Aorta (tissue), 5 donors: ENCODE measurements around the gene GSN. TPM values are rescaled to one million over a fixed set of nuclear protein-coding genes. Genes with fewer than 3 reads are reported as not detected.

ENCODE experiments used
- ATAC-seq: fragments of 200-7000 bp; cut with Tn5 transposase; one replicate; pipeline ENCODE4 v1.9.1; 2022; ENCODE audit warnings: moderate library complexity; ENCODE audit not compliant: low FRiP score
- DNase-seq, 2 donors: peaks; one replicate each; pipeline ENCODE4 v3.0.0-alpha.2; 2020
- H3K27ac ChIP-seq, 2 donors: one replicate each; pipeline ENCODE4 v1.5.1; 2013; ENCODE audit warnings: low read length in 2 of 2, mild to moderate bottlenecking in 2 of 2, moderate library complexity in 2 of 2, control low read depth in 1 of 2, inconsistent platforms in 1 of 2, low read depth in 1 of 2
- H3K27me3 ChIP-seq, 2 donors: one replicate each; pipeline ENCODE4 v1.6.1; 2013; ENCODE audit warnings: control low read depth in 1 of 2, low read length in 1 of 2, mild to moderate bottlenecking in 1 of 2, moderate library complexity in 1 of 2; ENCODE audit not compliant: insufficient read depth in 2 of 2, control insufficient read depth in 1 of 2
- H3K36me3 ChIP-seq, 2 donors: one replicate each; pipeline ENCODE4 v1.6.1; 2013; ENCODE audit warnings: control low read depth in 1 of 2, low read length in 1 of 2, mild to moderate bottlenecking in 1 of 2; ENCODE audit not compliant: insufficient read depth in 2 of 2, control insufficient read depth in 1 of 2
- H3K4me1 ChIP-seq, 2 donors: one replicate each; pipeline ENCODE4 v1.6.1; 2013; ENCODE audit warnings: low read length in 2 of 2, control low read depth in 1 of 2, mild to moderate bottlenecking in 1 of 2, moderate library complexity in 1 of 2; ENCODE audit not compliant: insufficient read depth in 2 of 2, control insufficient read depth in 1 of 2
- H3K4me3 ChIP-seq, 2 donors: one replicate each; pipeline ENCODE4 v1.5.1; 2013; ENCODE audit warnings: low read length in 2 of 2, control low read depth in 1 of 2, mild to moderate bottlenecking in 1 of 2
- H3K9me3 ChIP-seq: one replicate; pipeline ENCODE4 v1.6.1; 2013; ENCODE audit warnings: mild to moderate bottlenecking, low read length; ENCODE audit not compliant: control insufficient read depth
- WGBS, 2 donors: extraction: QIAGEN DNeasy Blood & Tissue Kit; methylation state at CpG; one replicate each; pipeline ENCODE4 v1.1.7; 2013; 5-methylcytosine and 5-hydroxymethylcytosine counted together
- intact Hi-C, 2 donors: fragments of 100-400 bp; cut with DNase I; formaldehyde crosslinking; loops; one replicate each; pipeline versions ENCODE4 v1.14.2 to v1.15.0; 2022
- long read RNA-seq, 2 donors: library from polyadenylated mRNA; unstranded; transcript quantifications; one replicate each; pipeline ENCODE4 v2.0.0, GENCODE V29; 2020 to 2021
- polyA plus RNA-seq, 2 donors: library from polyadenylated mRNA; stranded (reverse); fragments of 200-250 nt; gene quantifications; one replicate each; pipeline ENCODE4 v1.2.3, GENCODE V29; 2013
- total RNA-seq, 2 donors: library from RNA; stranded (reverse); fragmentation: NEBNext Ultra II Directional; extraction: Animal tissue kit (Norgen Biotek cat#: 25700); gene quantifications; one replicate each; pipeline ENCODE4 v1.2.1, GENCODE V29; 2021
- donor health status: healthy with polysubstance abuse.
- donor health status: Bipolar disorder and iron deficiency.
- donor health status: DM: no; HTN: no; CAD: no.
- donor health status: DM: no; HTN: no; CAD: no.
- donor health status: DM: yes; HTN: yes; CAD: no.

GSN gene
- 1,000 to 10,000 TPM in 1 of 2 donors, 100 to 1,000 TPM in 1; 922 to 2,469 TPM for total RNA-seq
- 1,000 to 10,000 TPM in 1 of 2 donors, 100 to 1,000 TPM in 1; 451 to 1,099 TPM for polyA plus RNA-seq
- long read RNA-seq, donor 1, transcript GSN-203 (19 exons, 2,664 nt), result minor isoform, 162 of 6,247 reads
- long read RNA-seq, donor 1, transcript GSN-204 (17 exons, 2,657 nt), result major isoform, 1,139 of 6,247 reads
- long read RNA-seq, donor 1, transcript GSN-209 (19 exons, 2,702 nt), result minor isoform, 20 of 6,247 reads
- long read RNA-seq, donor 1, transcript GSN-206 (17 exons, 2,311 nt), result minor isoform, 22 of 6,247 reads
- long read RNA-seq, donor 1, partial matches to known transcripts, result 1,493 of 6,247 reads
- long read RNA-seq, donor 1, other reads (novel, unspliced or antisense), result 3,404 of 6,247 reads
- long read RNA-seq, donor 2, transcript GSN-204 (17 exons, 2,657 nt), result major isoform, 4,095 of 5,661 reads
- long read RNA-seq, donor 2, transcript GSN-203 (19 exons, 2,664 nt), result minor isoform, 24 of 5,661 reads
- long read RNA-seq, donor 2, partial matches to known transcripts, result 854 of 5,661 reads
- long read RNA-seq, donor 2, other reads (novel, unspliced or antisense), result 677 of 5,661 reads

DNA sequence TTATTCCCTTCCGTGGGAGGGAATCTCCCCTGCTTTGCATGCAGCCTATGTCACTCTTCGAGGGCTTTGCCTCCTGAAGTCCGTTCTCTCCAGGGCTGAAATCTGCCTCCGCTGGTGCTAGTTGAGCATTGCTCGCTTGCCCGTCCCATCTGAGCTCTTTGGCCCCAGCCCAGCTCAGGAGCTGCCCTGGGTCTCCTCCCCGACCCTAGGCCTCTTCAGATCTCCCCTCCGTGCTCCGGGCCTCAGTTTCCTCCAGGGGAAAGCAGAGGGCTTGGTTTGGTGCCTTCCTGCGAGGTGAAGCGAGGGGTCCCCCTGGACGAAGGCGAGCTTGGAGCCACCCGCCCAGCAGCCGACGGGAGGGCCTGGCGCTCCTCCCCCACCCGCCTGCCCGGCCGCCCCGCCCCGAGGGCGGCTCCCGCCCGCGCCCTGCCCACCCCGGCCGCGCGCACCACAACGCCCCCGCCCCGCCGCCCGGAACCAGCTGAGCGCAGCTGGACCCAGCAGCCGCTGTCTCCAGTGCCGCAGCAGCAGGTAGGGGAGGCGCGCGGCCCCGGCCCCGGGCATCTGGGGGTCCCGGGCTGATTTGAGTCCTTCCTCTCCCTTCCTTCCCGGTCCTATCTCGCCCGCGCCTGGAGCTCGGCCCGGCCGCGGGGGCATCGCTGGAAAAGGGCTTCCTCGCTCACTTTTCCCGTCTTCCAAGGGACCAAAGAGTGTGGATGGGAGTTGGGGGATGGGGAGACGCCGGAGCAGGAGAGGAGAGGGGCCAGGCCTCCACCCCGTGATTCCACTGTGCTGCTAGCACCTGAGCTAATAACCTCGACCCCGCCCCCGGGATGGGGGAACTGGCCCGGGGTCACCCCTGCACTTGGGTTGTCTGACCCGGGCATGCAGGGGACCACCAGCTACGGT is at the start of gene GSN:
Gene GSN (plus strand): TSS at position 474 of the 909 bp plus-strand sequence. CDS start 33,810 bp downstream, outside the sequence.
- Histone ChIP-seq H3K27ac (peak within 1 kb of the TSS; percentile 83 to 97), H3K4me3 (peak within 1 kb of the TSS; percentile 83 to 99), H3K36me3 (no peaks in the 10 kb centered on the region), H3K4me1 (peaks cover 0 to 2% of the 10 kb centered on the region in 2 donors), H3K9me3 (no peaks in the 10 kb centered on the region), H3K27me3 (no peaks in the 10 kb centered on the region)
- intact Hi-C loops, result loop anchor here (2.0 to 5.0 kb wide), 3 partner anchors 56 to 104 kb away; partner anchors contain the start of gene STOM (in 2 of the 2)
- WGBS, 2 donors, result 1% methylated on average over 54 to 64 of the region's 64 CpGs
- peak; percentile 89 for ATAC-seq
- DNase-seq, result peak; percentile 91 to 95

- no peak for ATAC-seq
- no peak for DNase-seq
These were observed 49.5 kb upstream of the GSN start for GRCh38 chr9:121218357-121219027.

GRCh38 chr9:121219530-121219929 is 48.4 kb upstream of the GSN start:
- 92% methylated on average over 3 of the region's 3 CpGs for WGBS, 2 donors

More at GRCh38 chr9:121218357-121219027, 49.5 kb upstream of the GSN start:
- no peaks in the 10 kb centered on the region for H3K9me3 ChIP-seq
- H3K36me3 ChIP-seq, result no peaks in the 10 kb centered on the region
- H3K27ac ChIP-seq, result no peak overlapping the region
- H3K4me3 ChIP-seq, result no peak overlapping the region
- WGBS, 2 donors, result 94 to 95% methylated on average over 8 of the region's 8 CpGs
- no peaks in the 10 kb centered on the region for H3K4me1 ChIP-seq
- intact Hi-C loops, result no loop called here
- H3K27me3 ChIP-seq, result no peaks in the 10 kb centered on the region

DNA sequence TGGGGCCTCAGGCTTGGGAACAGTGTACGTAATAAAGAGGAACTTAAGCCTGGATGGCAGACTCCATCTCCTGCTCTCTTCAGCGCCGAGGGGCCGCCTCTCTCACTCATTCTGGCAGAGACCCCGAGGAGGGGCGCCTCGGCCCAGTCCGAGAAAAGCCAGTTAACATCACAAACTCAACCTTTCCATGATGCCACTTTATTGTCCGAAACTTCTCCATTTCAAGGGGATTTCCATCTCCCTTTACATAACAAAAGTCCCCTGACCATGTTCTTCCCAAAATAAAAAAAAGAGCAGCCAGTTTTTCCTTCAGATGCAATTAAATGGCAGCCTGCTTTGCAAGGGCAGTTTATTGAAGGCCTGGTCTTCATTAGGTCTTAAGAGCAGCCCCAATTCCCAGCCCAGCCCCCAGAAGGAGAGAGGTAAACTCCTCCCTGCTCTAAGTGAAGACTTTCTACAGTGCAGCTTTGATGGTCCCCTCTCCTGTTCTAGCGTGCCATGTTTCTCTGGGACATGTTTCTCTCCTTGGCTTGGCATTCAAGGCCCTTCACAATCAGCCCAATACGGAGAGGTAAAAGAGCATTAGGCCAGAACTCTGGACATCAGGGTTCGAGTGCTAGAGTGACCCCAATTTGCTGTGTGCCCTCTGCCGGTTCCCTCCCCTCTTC is 46.8 kb upstream of the GSN start:
- no peaks in the 10 kb centered on the region for H3K36me3 ChIP-seq
- DNase-seq (no peak), ATAC-seq (no peak)
- WGBS, 2 donors, result 84 to 85% methylated on average over 13 of the region's 13 CpGs
- intact Hi-C loops, result loop anchor here in 1 of 2 donors (5.0 kb wide), 1 partner anchor 81 kb away; no protein-coding TSS in a partner anchor
- no peak overlapping the region for H3K27ac ChIP-seq
- no peaks in the 10 kb centered on the region for H3K27me3 ChIP-seq
- H3K4me1 ChIP-seq, result no peaks in the 10 kb centered on the region
- no peaks in the 10 kb centered on the region for H3K9me3 ChIP-seq
- no peak overlapping the region for H3K4me3 ChIP-seq

More at GRCh38 chr9:121219530-121219929, 48.4 kb upstream of the GSN start:
- H3K4me3 ChIP-seq, result no peak overlapping the region
- H3K27me3 ChIP-seq, result no peaks in the 10 kb centered on the region
- H3K36me3 ChIP-seq, result no peaks in the 10 kb centered on the region
- no peak overlapping the region for H3K27ac ChIP-seq
- intact Hi-C loops, result no loop called here
- no peak for ATAC-seq
- H3K4me1 ChIP-seq, result no peaks in the 10 kb centered on the region
- DNase-seq, result no peak
- no peaks in the 10 kb centered on the region for H3K9me3 ChIP-seq

DNA sequence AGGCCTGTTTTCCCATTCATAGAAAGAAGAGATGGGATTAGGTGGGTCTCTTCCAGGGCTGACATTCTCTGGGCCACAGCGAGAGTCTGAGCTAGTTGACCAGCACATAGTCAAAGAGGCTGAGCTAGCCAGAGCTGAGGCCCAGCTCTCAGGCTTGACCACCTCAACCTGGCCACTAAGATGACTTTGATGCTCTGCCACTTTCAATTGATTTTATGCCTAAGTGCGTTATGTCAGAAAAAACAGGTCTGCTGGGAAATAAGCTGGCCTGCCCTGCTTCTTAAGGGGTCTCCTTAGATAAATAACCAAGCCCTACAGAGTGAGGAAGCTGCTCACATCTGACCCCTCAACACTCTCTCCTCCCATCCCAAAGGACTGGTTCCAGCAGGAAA is 46.3 kb upstream of the GSN start:
- Histone ChIP-seq H3K27me3 (no peaks in the 10 kb centered on the region), H3K27ac (no peak overlapping the region), H3K9me3 (no peaks in the 10 kb centered on the region), H3K4me1 (no peaks in the 10 kb centered on the region), H3K36me3 (no peaks in the 10 kb centered on the region), H3K4me3 (no peak overlapping the region)
- no peak for ATAC-seq
- no peak for DNase-seq
- 96 to 98% methylated on average over 2 of the region's 2 CpGs for WGBS, 2 donors
- intact Hi-C loops, result loop anchor here in 1 of 2 donors (5.0 kb wide), 1 partner anchor 81 kb away; no protein-coding TSS in a partner anchor

DNA sequence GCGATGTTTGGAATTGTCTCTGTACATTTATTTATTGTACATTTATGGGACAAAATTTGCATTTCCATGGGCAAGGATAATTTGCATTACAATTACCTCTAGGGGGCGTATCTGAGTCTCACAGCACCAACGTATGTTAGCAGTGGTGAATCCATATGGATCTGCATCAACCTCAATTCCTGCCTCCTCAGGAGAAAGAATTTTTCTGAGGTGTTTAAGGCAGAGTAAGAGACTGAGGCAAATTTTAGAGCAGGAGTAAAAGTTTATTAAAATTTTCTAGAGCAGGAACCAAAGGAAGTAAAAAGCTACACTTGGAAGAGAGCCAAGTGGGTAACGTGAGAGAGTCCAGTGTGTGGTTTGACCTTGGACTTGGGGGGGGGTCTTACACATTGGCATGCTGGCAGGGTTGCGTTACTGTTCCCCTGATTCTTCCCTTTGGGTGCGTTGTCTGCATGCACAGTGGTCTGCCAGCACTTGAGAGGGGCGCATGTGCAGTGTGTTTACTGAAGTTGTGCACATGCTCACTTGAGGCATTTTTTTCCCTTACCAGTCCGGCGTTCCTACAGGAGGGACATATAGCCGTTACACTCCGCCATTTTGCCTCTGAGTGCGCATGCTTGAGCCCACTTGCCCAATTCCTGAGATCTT is 45.3 kb upstream of the GSN start:
- WGBS, 2 donors, result 59 to 61% methylated on average over 12 of the region's 12 CpGs
- H3K9me3 ChIP-seq, result no peaks in the 10 kb centered on the region
- no peaks in the 10 kb centered on the region for H3K27me3 ChIP-seq
- no peaks in the 10 kb centered on the region for H3K4me1 ChIP-seq
- intact Hi-C loops, result loop anchor here in 1 of 2 donors (5.0 kb wide), 1 partner anchor 80 kb away; no protein-coding TSS in a partner anchor
- ATAC-seq (no peak), DNase-seq (no peak)
- no peak overlapping the region for H3K4me3 ChIP-seq
- H3K27ac ChIP-seq, result no peak overlapping the region
- no peaks in the 10 kb centered on the region for H3K36me3 ChIP-seq

- ATAC-seq, result no peak
- H3K36me3 ChIP-seq, result no peaks in the 10 kb centered on the region
- H3K9me3 ChIP-seq, result no peaks in the 10 kb centered on the region
- H3K4me1 ChIP-seq, result no peaks in the 10 kb centered on the region
- no peak overlapping the region for H3K27ac ChIP-seq
- no peak overlapping the region for H3K4me3 ChIP-seq
- no peaks in the 10 kb centered on the region for H3K27me3 ChIP-seq
- no peak for DNase-seq
- intact Hi-C loops, result no loop called here
- whole genome bisulfite sequencing, 2 donors, result 78 to 81% methylated on average over 5 of the region's 5 CpGs
These were observed 42.7 kb upstream of the GSN start for GRCh38 chr9:121225240-121225639.
